Thyroid gland (tissue), 4 donors: Measurements from ENCODE around the gene TSPAN16. TPM values are rescaled to one million over a fixed set of nuclear protein-coding genes. Genes with fewer than 3 reads are reported as not detected.
A peak's percentile ranks its signal among the peaks of the same experiment; 100 is the strongest.

Experiments
- DNase-seq, 2 donors: peaks; one replicate each; pipeline ENCODE4 v3.0.0-alpha.2; 2019
- H3K27ac ChIP-seq, 3 donors: fragments of 200-600 bp; sonication (generic); 1 replicate in 2 of 3; 2 replicates in 1 of 3; pipeline ENCODE4 v1.5.1; 2016 to 2019; ENCODE audit warnings: mild to moderate bottlenecking in 1 of 3, moderate library complexity in 1 of 3
- H3K27me3 ChIP-seq: fragments of 200-600 bp; sonication (generic); one replicate; pipeline ENCODE4 v1.5.1; 2019
- H3K36me3 ChIP-seq, 2 donors: fragments of 200-600 bp; sonication (generic); one replicate each; pipeline ENCODE4 v1.5.1; 2016 to 2019
- H3K4me1 ChIP-seq, 2 donors: fragments of 200-600 bp; sonication (generic); one replicate each; pipeline ENCODE4 v1.5.1; 2017 to 2019
- H3K4me3 ChIP-seq, 3 donors: fragments of 200-600 bp; sonication (generic); replicated peaks in 1 of 3; 1 replicate in 2 of 3; 2 replicates in 1 of 3; pipeline ENCODE4 v1.5.1; 2016; ENCODE audit warnings: mild to moderate bottlenecking in 1 of 3
- H3K9me3 ChIP-seq: fragments of 200-600 bp; sonication (generic); one replicate; pipeline ENCODE4 v1.5.1; 2017
- CTCF ChIP-seq, 6 experiments: fragments of 200-600 bp in 3 of 6; fragments of 450-650 bp in 3 of 6; sonication (generic) in 3 of 6; IDR thresholded peaks; one replicate each; pipeline ENCODE4 v1.5.1; 2016 to 2019; ENCODE audit warnings: antibody characterized with exemption in 6 of 6, mild to moderate bottlenecking in 2 of 6, inconsistent platforms in 1 of 6, moderate library complexity in 1 of 6
- POLR2A ChIP-seq, 2 donors: fragments of 450-650 bp; IDR thresholded peaks; one replicate each; pipeline ENCODE4 v1.6.1; 2017; ENCODE audit warnings: antibody characterized with exemption in 2 of 2, mild to moderate bottlenecking in 2 of 2, moderate library complexity in 1 of 2
- WGBS, 2 donors: methylation state at CpG; one replicate each; pipeline ENCODE4 v1.1.5; 2017; 5-methylcytosine and 5-hydroxymethylcytosine counted together
- intact Hi-C: fragments of 100-400 bp; cut with DNase I; formaldehyde crosslinking; loops from one replicate; pipeline ENCODE4 v1.15.1; 2023
- total RNA-seq, 4 donors: library from RNA; depleted of rRNA; stranded (reverse); fragments of >200 nt; gene quantifications; one replicate each; pipeline ENCODE4 v1.2.3, GENCODE V29; 2016

The TSPAN16 gene
- total RNA-seq, 4 donors from 2014 or later, result 0.54 TPM; not detected in 3

GRCh38 chr19:11361771-11362731 is 66.1 kb downstream of the TSPAN16 start:
- Histone ChIP-seq H3K27ac (no peak overlapping the region), H3K4me1 (peaks cover 0 to 10% of the 10 kb centered on the region in 2 donors), H3K36me3 (peaks cover 0 to 5% of the 10 kb centered on the region in 2 donors), H3K9me3 (no peaks in the 10 kb centered on the region), H3K27me3 (no peaks in the 10 kb centered on the region), H3K4me3 (no peak overlapping the region)
- DNase-seq, result peak; percentile 25 to 50
- intact Hi-C loops, result no loop called here
- TF ChIP-seq CTCF (IDR thresholded peaks at IDR 0.05), result no peak
- no peak for TF ChIP-seq POLR2A (IDR thresholded peaks at IDR 0.05)
- WGBS, 2 donors, result 56 to 74% methylated on average over 27 to 34 of the region's 35 CpGs

GRCh38 chr19:11363881-11364280 is 67.9 kb downstream of the TSPAN16 start:
- Histone ChIP-seq H3K9me3 (no peaks in the 10 kb centered on the region), H3K27ac (no peak overlapping the region), H3K4me1 (peaks cover 0 to 10% of the 10 kb centered on the region in 2 donors), H3K4me3 (no peak overlapping the region), H3K36me3 (peaks cover 0 to 5% of the 10 kb centered on the region in 2 donors), H3K27me3 (no peaks in the 10 kb centered on the region)
- no peak for TF ChIP-seq POLR2A (IDR thresholded peaks at IDR 0.05)
- no peak for TF ChIP-seq CTCF (IDR thresholded peaks at IDR 0.05)
- WGBS, 2 donors, result 89 to 91% methylated on average over 10 of the region's 10 CpGs
- DNase-seq, result no peak
- intact Hi-C loops, result no loop called here

GRCh38 chr19:11364296-11364904 is 68.4 kb downstream of the TSPAN16 start:
- intact Hi-C loops, result no loop called here
- H3K9me3 ChIP-seq, result no peaks in the 10 kb centered on the region
- no peak for DNase-seq
- H3K4me1 ChIP-seq, result peaks cover 0 to 10% of the 10 kb centered on the region in 2 donors
- WGBS, 2 donors, result 86 to 94% methylated on average over 19 to 23 of the region's 28 CpGs
- no peak overlapping the region for H3K4me3 ChIP-seq
- TF ChIP-seq POLR2A (IDR thresholded peaks at IDR 0.05) (no peak), CTCF (IDR thresholded peaks at IDR 0.05) (no peak)
- H3K27me3 ChIP-seq, result no peaks in the 10 kb centered on the region
- peaks cover 0 to 5% of the 10 kb centered on the region in 2 donors for H3K36me3 ChIP-seq
- H3K27ac ChIP-seq, result no peak overlapping the region

- no peak for DNase-seq
- Histone ChIP-seq H3K27me3 (no peaks in the 10 kb centered on the region), H3K4me1 (peaks cover 0 to 10% of the 10 kb centered on the region in 2 donors), H3K4me3 (no peak overlapping the region), H3K27ac (no peak overlapping the region), H3K9me3 (no peaks in the 10 kb centered on the region), H3K36me3 (peaks cover 0 to 5% of the 10 kb centered on the region in 2 donors)
- TF ChIP-seq CTCF (IDR thresholded peaks at IDR 0.05), result no peak
- no peak for TF ChIP-seq POLR2A (IDR thresholded peaks at IDR 0.05)
- 68 to 81% methylated on average over 5 of the region's 5 CpGs for whole genome bisulfite sequencing, 2 donors
- intact Hi-C loops, result no loop called here
Observed at GRCh38 chr19:11364935-11365334, 69.0 kb downstream of the TSPAN16 start.

Other genes starting within 250 kb of the TSPAN16 start
- 10 to 100 TPM in 3 of 4 donors, 1 to 10 TPM in 1; 8.7 to 39.1 (median 20.3) TPM for gene LDLR, start 206.7 kb upstream of the TSPAN16 start, total RNA-seq
- gene SPC24, start 140.4 kb upstream of the TSPAN16 start, total RNA-seq, result 1 to 10 TPM in 1 of 4 donors, under 1 TPM in 2, not detected in 1; 0.24 to 1.1 (median 0.78) TPM
- gene KANK2, start 98.6 kb upstream of the TSPAN16 start, total RNA-seq, result 100 to 1,000 TPM; 177 to 241 (median 222) TPM
- 1 to 10 TPM in 1 of 4 donors, not detected in 3; 3.4 TPM for gene ANGPTL8, start 56.5 kb upstream of the TSPAN16 start, total RNA-seq
- gene DOCK6, start 33.6 kb upstream of the TSPAN16 start, total RNA-seq, result 100 to 1,000 TPM in 1 of 4 donors, 10 to 100 TPM in 3; 41.4 to 156 (median 58.1) TPM
- 10 to 100 TPM; 14.8 to 30.3 (median 20.6) TPM for gene RAB3D, start 43.5 kb downstream of the TSPAN16 start, total RNA-seq
- 1,000 to 10,000 TPM in 1 of 4 donors, 100 to 1,000 TPM in 3; 266 to 1,029 (median 650) TPM for gene TMEM205, start 50.1 kb downstream of the TSPAN16 start, total RNA-seq
- gene CCDC159, start 50.4 kb downstream of the TSPAN16 start, total RNA-seq, result 10 to 100 TPM; 27.0 to 36.9 (median 34.5) TPM
- 10 to 100 TPM in 1 of 4 donors, 1 to 10 TPM in 3; 6.0 to 18.4 (median 8.9) TPM for gene PLPPR2, start 59.3 kb downstream of the TSPAN16 start, total RNA-seq
- 1 to 10 TPM; 2.3 to 4.3 (median 3.4) TPM for gene SWSAP1, start 78.5 kb downstream of the TSPAN16 start, total RNA-seq
- 10 to 100 TPM; 16.8 to 48.0 (median 31.3) TPM for gene EPOR, start 88.2 kb downstream of the TSPAN16 start, total RNA-seq
- 100 to 1,000 TPM in 2 of 4 donors, 10 to 100 TPM in 2; 63.4 to 136 (median 101) TPM for gene RGL3, start 123.2 kb downstream of the TSPAN16 start, total RNA-seq
- gene ODAD3, start 139.0 kb downstream of the TSPAN16 start, total RNA-seq, result 1 to 10 TPM in 3 of 4 donors, under 1 TPM in 1; 0.96 to 6.8 (median 3.8) TPM
- gene PRKCSH, start 139.5 kb downstream of the TSPAN16 start, total RNA-seq, result 100 to 1,000 TPM; 142 to 198 (median 178) TPM
- not detected for gene ELAVL3, start 184.9 kb downstream of the TSPAN16 start, total RNA-seq
- gene ZNF653, start 209.7 kb downstream of the TSPAN16 start, total RNA-seq, result 10 to 100 TPM; 13.6 to 41.7 (median 14.2) TPM
- 10 to 100 TPM; 36.5 to 77.5 (median 68.9) TPM for gene ECSIT, start 233.0 kb downstream of the TSPAN16 start, total RNA-seq
- 10 to 100 TPM in 2 of 4 donors, 1 to 10 TPM in 2; 6.3 to 21.6 (median 8.7) TPM for gene CNN1, start 242.7 kb downstream of the TSPAN16 start, total RNA-seq